HG02970 (cell line): ENCODE data around the gene ABHD14A.
"Not testable (repeated sequence)": the region's sequence is repeated elsewhere in the genome, so short reads cannot be mapped to it uniquely, and the experiment has no call there.

Experiments used
- ATAC-seq: cut with Tn5 transposase; IDR thresholded peaks from one replicate; pipeline ENCODE4 v1.9.1; 2021; ENCODE audit warnings: mild to moderate bottlenecking, moderate library complexity, moderate number of reproducible peaks; ENCODE audit not compliant: unreplicated experiment, low FRiP score

ABHD14A gene

GRCh38 chr3:51974963-51975851 is at the start of gene ABHD14A:
Gene ABHD14A (plus strand): TSS chr3:51975064. CDS start chr3:51975136, 72 bp downstream.
- ATAC-seq: peak; percentile 62

GRCh38 chr3:51927061-51927977 is 47.5 kb upstream of the ABHD14A start:
- no peak for ATAC-seq

- ATAC-seq: no peak
Observed at GRCh38 chr3:51928438-51928837, 46.4 kb upstream of the ABHD14A start.

GRCh38 chr3:51928981-51929380 is 45.9 kb upstream of the ABHD14A start:
- not testable (repeated sequence) for ATAC-seq

GRCh38 chr3:51929420-51930003 is 45.4 kb upstream of the ABHD14A start:
- no peak for ATAC-seq

GRCh38 chr3:51930439-51930838 is 44.4 kb upstream of the ABHD14A start:
- no peak for ATAC-seq

- no peak for ATAC-seq
Observed at GRCh38 chr3:51931756-51932155, 43.1 kb upstream of the ABHD14A start.

GRCh38 chr3:51932471-51933370 is 42.1 kb upstream of the ABHD14A start:
- no peak for ATAC-seq

GRCh38 chr3:51933471-51934138 is 41.3 kb upstream of the ABHD14A start:
- no peak for ATAC-seq

- no peak for ATAC-seq
Observed at GRCh38 chr3:51934139-51934850, 40.6 kb upstream of the ABHD14A start.

- ATAC-seq: no peak
Observed at GRCh38 chr3:51934991-51935885, 39.6 kb upstream of the ABHD14A start.

GRCh38 chr3:51935886-51936755 is 38.7 kb upstream of the ABHD14A start:
- no peak for ATAC-seq

- ATAC-seq: no peak
Observed at GRCh38 chr3:51937014-51937413, 37.9 kb upstream of the ABHD14A start.

GRCh38 chr3:51937611-51938450 is 37.0 kb upstream of the ABHD14A start:
- no peak for ATAC-seq

- ATAC-seq: no peak
Observed at GRCh38 chr3:51938780-51939425, 36.0 kb upstream of the ABHD14A start.
